BJ (cell line): ENCODE results near the gene FBXO31. TPM values are rescaled to one million over a fixed set of nuclear protein-coding genes. Genes with fewer than 3 reads are reported as not detected.

ENCODE experiments used
- CTCF ChIA-PET: fragments of 350-600 bp; formaldehyde crosslinking; extraction: SDS; loops from one replicate; lab custom pipeline; 2021; ENCODE audit warnings: antibody characterized with exemption, inconsistent platforms; lab: Yijun Ruan, JAX
- POLR2A ChIA-PET: fragments of 300-600 bp; sonication (Branson Sonifier 250); formaldehyde crosslinking; extraction: SDS; loops from one replicate; lab custom pipeline; 2021; ENCODE audit warnings: antibody characterized with exemption; lab: Charles Lee
- DNase-seq: peaks from one replicate; pipeline ENCODE4 v3.0.0-alpha.2; 2011; ENCODE audit warnings: low read depth
- H3K27me3 ChIP-seq: 2 replicates; pipeline ENCODE4 v1.6.0; 2011; ENCODE audit warnings: low read length; ENCODE audit not compliant: control insufficient read depth, insufficient read depth
- H3K36me3 ChIP-seq: 2 replicates; pipeline ENCODE4 v1.5.1; 2011; ENCODE audit warnings: low read length; ENCODE audit not compliant: control insufficient read depth, insufficient read depth
- H3K4me3 ChIP-seq: 2 replicates; pipeline ENCODE4 v1.5.1; 2011; ENCODE audit warnings: low read depth, mild to moderate bottlenecking, control low read depth, low read length
- CTCF ChIP-seq: IDR thresholded peaks from 2 replicates; pipeline ENCODE4 v1.5.1; 2011; ENCODE audit warnings: low read depth, mild to moderate bottlenecking, control low read depth, inconsistent platforms, low read length, moderate library complexity; ENCODE audit not compliant: insufficient read depth
- polyA plus RNA-seq: library from polyadenylated mRNA; depleted of rRNA; stranded (reverse); fragments of >200 nt; gene quantifications from 2 replicates; pipeline ENCODE4 v1.2.3, GENCODE V29; 2011

The FBXO31 gene
- polyA plus RNA-seq, 1 experiment: 24.8 TPM

- Histone ChIP-seq H3K27me3 (no peaks in the 10 kb centered on the region), H3K4me3 (no peak overlapping the region), H3K36me3 (peaks cover 27% of the 10 kb centered on the region)
- no peak for DNase-seq
- CTCF ChIA-PET: interaction anchor here (0.6 to 2.7 kb wide), 4 partner anchors 9 to 446 kb away, joined by 3 to 13 read pairs (median 4); partner anchors contain the start of gene FBXO31
- TF ChIP-seq CTCF: no peak
- POLR2A ChIA-PET: no interaction called here
Measured at GRCh38 chr16:87333101-87333500, 50.5 kb downstream of the FBXO31 start.

GRCh38 chr16:87332150-87332549, 51.4 kb downstream of the FBXO31 start:
- ChIA-PET CTCF (interaction anchor here (1.0 to 2.7 kb wide), 3 partner anchors 8 to 53 kb away, joined by 3 to 13 read pairs (median 5); no protein-coding TSS in a partner anchor), POLR2A (no interaction called here)
- Histone ChIP-seq H3K4me3 (no peak overlapping the region), H3K27me3 (no peaks in the 10 kb centered on the region), H3K36me3 (peaks cover 25% of the 10 kb centered on the region)
- TF ChIP-seq CTCF: no peak
- DNase-seq: no peak

GRCh38 chr16:87331241-87331801, 52.3 kb downstream of the FBXO31 start:
- no peak for DNase-seq
- no peaks in the 10 kb centered on the region for H3K27me3 ChIP-seq
- H3K4me3 ChIP-seq: no peak overlapping the region
- H3K36me3 ChIP-seq: peaks cover 26% of the 10 kb centered on the region
- ChIA-PET CTCF (interaction anchor here (1.0 to 1.6 kb wide), 2 partner anchors 10 to 52 kb away, joined by 3 to 5 read pairs; no protein-coding TSS in a partner anchor), POLR2A (interaction anchor here (0.7 kb wide), 1 partner anchor 813 kb away, joined by 3 read pairs; no protein-coding TSS in a partner anchor)
- TF ChIP-seq CTCF: no peak

GRCh38 chr16:87330646-87331045, 52.9 kb downstream of the FBXO31 start:
- H3K4me3 ChIP-seq: no peak overlapping the region
- no peak for DNase-seq
- ChIA-PET POLR2A (interaction anchor here (0.7 kb wide), 1 partner anchor 813 kb away, joined by 3 read pairs; no protein-coding TSS in a partner anchor), CTCF (interaction anchor here (0.7 kb wide), 1 partner anchor 9 kb away, joined by 3 read pairs; no protein-coding TSS in a partner anchor)
- H3K36me3 ChIP-seq: peaks cover 24% of the 10 kb centered on the region
- H3K27me3 ChIP-seq: no peaks in the 10 kb centered on the region
- no peak for TF ChIP-seq CTCF

- TF ChIP-seq CTCF: no peak
- POLR2A ChIA-PET: interaction anchor here (0.7 kb wide), 1 partner anchor 812 kb away, joined by 3 read pairs; no protein-coding TSS in a partner anchor
- no peaks in the 10 kb centered on the region for H3K27me3 ChIP-seq
- H3K36me3 ChIP-seq: peaks cover 22% of the 10 kb centered on the region
- no peak overlapping the region for H3K4me3 ChIP-seq
- CTCF ChIA-PET: interaction anchor here (0.7 kb wide), 1 partner anchor 8 kb away, joined by 3 read pairs; no protein-coding TSS in a partner anchor
- DNase-seq: no peak
Measured at GRCh38 chr16:87330257-87330624, 53.3 kb downstream of the FBXO31 start.
